Measurements from ENCODE around the gene VPS13A.

- TF ChIP-seq CTCF (conservative IDR thresholded peaks at IDR 0.05; ENCODE audit: low read length) = no peak
- TF ChIP-seq EZH2phosphoT487 (IDR thresholded peaks at IDR 0.05; ENCODE audit: borderline replicate concordance, low read depth, low read length) = no peak
Observed at GRCh38 chr9:77462066-77462465, 284.7 kb downstream of the VPS13A start.
